ENCODE data around the gene C3orf33.

Gene C3orf33

GRCh38 chr3:155739154-155739553, 66.9 kb downstream of the C3orf33 start:
- DNase-seq: no peak

DNA sequence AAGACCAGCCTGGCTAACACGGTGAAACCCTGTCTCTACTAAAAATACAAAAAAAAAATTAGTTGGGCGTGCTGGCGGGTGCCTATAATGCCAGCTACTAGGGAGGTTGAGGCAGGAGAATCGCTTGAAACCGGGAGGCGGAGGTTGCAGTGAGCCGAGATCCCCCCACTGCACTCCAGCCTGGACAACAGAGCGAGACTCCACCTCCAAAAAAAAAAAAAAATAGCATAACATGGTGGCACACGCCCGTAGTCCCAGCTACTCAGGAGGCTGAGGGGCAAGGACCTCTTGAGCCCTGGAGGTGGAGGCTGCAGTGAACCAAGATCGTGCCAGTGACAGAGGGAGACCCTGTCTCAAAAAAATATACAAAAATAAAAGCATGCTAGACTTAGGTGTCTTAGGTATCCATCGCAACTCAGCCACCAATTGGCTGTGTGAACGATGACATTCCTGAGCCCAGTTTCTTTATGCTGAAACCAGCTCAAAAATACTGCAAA, 67.5 kb downstream of the C3orf33 start:
- no peak for DNase-seq

DNA sequence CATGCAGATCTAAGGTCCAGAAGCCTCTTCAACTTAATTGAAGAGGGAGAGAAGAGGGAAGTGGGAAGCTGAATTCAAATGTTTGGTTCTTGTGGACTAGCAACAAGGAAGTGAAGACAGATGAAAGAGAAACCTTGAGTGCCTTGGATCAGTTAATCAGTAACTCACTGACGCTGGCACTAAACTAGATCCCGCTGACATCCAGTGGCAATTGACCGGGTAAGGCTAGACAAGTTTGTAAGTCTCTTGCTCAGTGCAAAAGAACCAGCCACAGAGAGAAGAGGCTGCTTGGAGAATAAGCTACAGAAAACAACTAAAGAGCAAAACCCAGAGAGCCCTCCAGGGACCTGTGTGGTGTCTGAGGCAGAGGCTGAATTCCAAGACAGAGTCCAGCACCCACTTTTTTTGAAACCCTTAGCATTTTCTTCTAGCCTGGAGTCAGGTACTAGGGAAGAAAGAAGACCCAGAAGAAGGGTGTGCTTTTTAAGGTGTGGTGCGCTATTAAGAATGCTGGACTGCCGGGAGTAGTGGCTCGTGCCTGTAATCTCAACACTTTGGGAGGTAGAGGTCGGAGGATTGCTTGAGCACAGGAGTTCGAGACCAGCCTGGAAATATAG, 68.1 kb downstream of the C3orf33 start:
- no peak for DNase-seq

- DNase-seq: no peak
Observed at GRCh38 chr3:155736381-155736780, 69.7 kb downstream of the C3orf33 start.

GRCh38 chr3:155730843-155731242, 75.2 kb downstream of the C3orf33 start:
- no peak for DNase-seq

DNA sequence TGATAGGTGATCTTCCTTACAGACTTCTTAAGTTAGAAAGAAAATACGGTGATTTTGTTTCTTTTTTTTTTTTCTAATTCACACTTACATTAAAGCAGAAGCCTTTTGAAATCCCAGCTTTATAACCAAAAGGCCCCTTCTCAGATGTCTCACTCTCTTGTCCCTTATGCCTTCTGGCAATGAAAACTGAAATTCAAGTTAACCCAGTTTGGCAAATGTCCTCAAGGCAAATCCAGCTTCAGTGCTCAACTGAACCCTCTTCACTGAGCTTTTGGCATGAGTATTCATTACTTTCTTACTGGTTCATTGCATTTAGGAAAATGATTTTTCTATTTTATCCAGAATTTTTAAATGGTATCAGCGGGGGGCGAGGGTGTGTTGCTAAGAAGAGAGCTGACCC, 78.2 kb downstream of the C3orf33 start:
- DNase-seq: no peak

- DNase-seq: no peak
Observed at GRCh38 chr3:155714295-155714718, 91.8 kb downstream of the C3orf33 start.

All from SW 1271 (cell line).